ENCODE measurements around the gene EIF2S1.
"Not testable (repeated sequence)": the region's sequence is repeated elsewhere in the genome, so short reads cannot be mapped to it uniquely, and the experiment has no call there.

EIF2S1 gene

GRCh38 chr14:67359775-67360469 is at the start of gene EIF2S1, which contains the start of gene ATP6V1D:
Gene EIF2S1, plus strand, starts transcription at chr14:67360328. Its CDS starts 4,440 bp downstream, at chr14:67364768.
Gene ATP6V1D, minus strand, starts transcription at chr14:67359804. Its CDS starts 106 bp downstream, at chr14:67359698.
- DNase-seq: peak; percentile 95

- no peak for DNase-seq
These were observed 48.3 kb upstream of the EIF2S1 start for GRCh38 chr14:67311868-67312267.

- no peak for DNase-seq
These were observed 47.0 kb upstream of the EIF2S1 start for GRCh38 chr14:67313153-67313552.

- no peak for DNase-seq
These were observed 42.3 kb upstream of the EIF2S1 start for GRCh38 chr14:67317822-67318221.

- no peak for DNase-seq
These were observed 41.0 kb upstream of the EIF2S1 start for GRCh38 chr14:67319142-67319541.

GRCh38 chr14:67329666-67330065 is 30.5 kb upstream of the EIF2S1 start:
- DNase-seq: not testable (repeated sequence)

- no peak for DNase-seq
These were observed 28.6 kb upstream of the EIF2S1 start for GRCh38 chr14:67331368-67332125.

- DNase-seq: no peak
These were observed 27.7 kb upstream of the EIF2S1 start for GRCh38 chr14:67332468-67332867.

GRCh38 chr14:67335781-67336180 is 24.3 kb upstream of the EIF2S1 start:
- DNase-seq: no peak

GRCh38 chr14:67341231-67341630 is 18.9 kb upstream of the EIF2S1 start:
- not testable (repeated sequence) for DNase-seq

- DNase-seq: no peak
These were observed 16.4 kb upstream of the EIF2S1 start for GRCh38 chr14:67343601-67344230.

GRCh38 chr14:67345583-67345982 is 14.5 kb upstream of the EIF2S1 start:
- no peak for DNase-seq

- no peak for DNase-seq
These were observed 8.1 kb upstream of the EIF2S1 start for GRCh38 chr14:67352055-67352454.

- no peak for DNase-seq
These were observed 2.8 kb upstream of the EIF2S1 start for GRCh38 chr14:67357186-67357968.

- DNase-seq: no peak
These were observed 2.2 kb upstream of the EIF2S1 start for GRCh38 chr14:67357969-67358354.

- no peak for DNase-seq
These were observed 979 bp upstream of the EIF2S1 start for GRCh38 chr14:67358924-67359774.

- no peak for DNase-seq
These were observed 510 bp downstream of the EIF2S1 start for GRCh38 chr14:67360470-67361206.

GRCh38 chr14:67365476-67365875 is 5.3 kb downstream of the EIF2S1 start:
- no peak for DNase-seq

GRCh38 chr14:67370830-67371229 is 10.7 kb downstream of the EIF2S1 start:
- no peak for DNase-seq

GRCh38 chr14:67371247-67372148 is 11.4 kb downstream of the EIF2S1 start:
- no peak for DNase-seq
